Breast epithelium (tissue), 3 donors: ENCODE data around the gene EIF6.

ENCODE experiments used
- CTCF ChIP-seq, 3 donors: fragments of 450-650 bp; IDR thresholded peaks; one replicate each; pipeline ENCODE4 v1.5.1; 2016 to 2017; ENCODE audit warnings: antibody characterized with exemption in 3 of 3, mild to moderate bottlenecking in 3 of 3, moderate library complexity in 3 of 3
- POLR2A ChIP-seq: fragments of 450-650 bp; IDR thresholded peaks from one replicate; pipeline ENCODE4 v1.6.1; 2016; ENCODE audit warnings: antibody characterized with exemption, mild to moderate bottlenecking, moderate library complexity
- POLR2AphosphoS5 ChIP-seq, 3 donors: sonication (generic); formaldehyde crosslinking; IDR thresholded peaks; one replicate each; pipeline ENCODE4 v1.6.1; 2017; ENCODE audit warnings: antibody characterized with exemption in 3 of 3

GRCh38 chr20:35314816-35315631 lies 30.5 kb upstream of the EIF6 start:
- no peak for TF ChIP-seq CTCF (IDR thresholded peaks at IDR 0.05)
- TF ChIP-seq POLR2AphosphoS5 (IDR thresholded peaks at IDR 0.05) = no peak
- no peak for TF ChIP-seq POLR2A
